ENCODE data around the gene TBK1.
A peak's percentile ranks its signal among the peaks of the same experiment; 100 is the strongest.

Gene TBK1

DNA sequence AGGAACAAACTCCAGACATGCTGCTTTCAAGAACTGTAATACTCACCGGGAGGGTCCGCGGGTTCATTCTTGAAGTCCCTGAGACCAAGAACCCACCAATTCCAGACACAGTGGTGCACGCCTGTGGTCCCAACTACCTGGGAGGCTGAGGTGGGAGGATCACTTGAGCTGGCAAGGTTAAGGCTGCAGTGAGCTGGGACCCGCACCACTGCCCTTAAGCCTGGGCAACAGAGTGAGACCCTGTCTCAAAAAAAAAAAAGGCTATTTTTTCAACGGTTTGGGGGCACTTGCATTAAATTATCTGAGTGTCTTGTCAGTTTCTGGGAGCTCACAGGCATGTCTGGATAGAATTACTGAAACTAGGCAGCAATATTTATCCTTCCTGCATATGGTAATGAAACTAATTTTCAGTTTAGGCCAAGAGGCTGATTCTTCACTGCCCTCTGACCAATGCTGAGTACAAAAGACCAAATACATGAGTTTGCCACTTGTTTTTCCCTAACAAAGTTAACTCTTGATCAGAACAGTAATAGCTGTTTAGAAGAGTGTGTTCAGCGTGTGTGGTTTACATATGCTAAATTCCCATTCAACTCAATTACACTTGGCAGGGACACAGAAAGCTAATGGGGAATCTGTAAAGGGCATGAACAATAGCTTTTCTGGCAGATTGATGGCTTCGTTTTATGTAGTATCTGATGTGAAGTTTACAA is 92.6 kb downstream of the TBK1 start:
- no peak for DNase-seq (ENCODE audit: low read depth)
- H3K4me3 ChIP-seq (ENCODE audit: low read length) = no peak overlapping the region
- TF ChIP-seq, protein P1, sequence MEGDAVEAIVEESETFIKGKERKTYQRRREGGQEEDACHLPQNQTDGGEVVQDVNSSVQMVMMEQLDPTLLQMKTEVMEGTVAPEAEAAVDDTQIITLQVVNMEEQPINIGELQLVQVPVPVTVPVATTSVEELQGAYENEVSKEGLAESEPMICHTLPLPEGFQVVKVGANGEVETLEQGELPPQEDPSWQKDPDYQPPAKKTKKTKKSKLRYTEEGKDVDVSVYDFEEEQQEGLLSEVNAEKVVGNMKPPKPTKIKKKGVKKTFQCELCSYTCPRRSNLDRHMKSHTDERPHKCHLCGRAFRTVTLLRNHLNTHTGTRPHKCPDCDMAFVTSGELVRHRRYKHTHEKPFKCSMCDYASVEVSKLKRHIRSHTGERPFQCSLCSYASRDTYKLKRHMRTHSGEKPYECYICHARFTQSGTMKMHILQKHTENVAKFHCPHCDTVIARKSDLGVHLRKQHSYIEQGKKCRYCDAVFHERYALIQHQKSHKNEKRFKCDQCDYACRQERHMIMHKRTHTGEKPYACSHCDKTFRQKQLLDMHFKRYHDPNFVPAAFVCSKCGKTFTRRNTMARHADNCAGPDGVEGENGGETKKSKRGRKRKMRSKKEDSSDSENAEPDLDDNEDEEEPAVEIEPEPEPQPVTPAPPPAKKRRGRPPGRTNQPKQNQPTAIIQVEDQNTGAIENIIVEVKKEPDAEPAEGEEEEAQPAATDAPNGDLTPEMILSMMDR (conservative IDR thresholded peaks at IDR 0.05; ENCODE audit: low read length) = no peak

- no peak overlapping the region for H3K4me3 ChIP-seq (ENCODE audit: low read length)
- no peak for DNase-seq (ENCODE audit: low read depth)
- TF ChIP-seq, protein P1 (conservative IDR thresholded peaks at IDR 0.05; ENCODE audit: low read length) = no peak
Observed at GRCh38 chr12:64545081-64545382, 93.1 kb downstream of the TBK1 start.

GRCh38 chr12:64549108-64549507 is 97.2 kb downstream of the TBK1 start:
- no peak overlapping the region for H3K4me3 ChIP-seq (ENCODE audit: low read length)
- TF ChIP-seq, protein P1 (conservative IDR thresholded peaks at IDR 0.05; ENCODE audit: low read length) = no peak

GRCh38 chr12:64550755-64551154 is 98.8 kb downstream of the TBK1 start:
- TF ChIP-seq, protein P1 (conservative IDR thresholded peaks at IDR 0.05; ENCODE audit: low read length) = no peak
- H3K4me3 ChIP-seq (ENCODE audit: low read length) = no peak overlapping the region

More at GRCh38 chr12:64549108-64549507, 97.2 kb downstream of the TBK1 start:
- DNase-seq (ENCODE audit: low read depth) = no peak

DNA sequence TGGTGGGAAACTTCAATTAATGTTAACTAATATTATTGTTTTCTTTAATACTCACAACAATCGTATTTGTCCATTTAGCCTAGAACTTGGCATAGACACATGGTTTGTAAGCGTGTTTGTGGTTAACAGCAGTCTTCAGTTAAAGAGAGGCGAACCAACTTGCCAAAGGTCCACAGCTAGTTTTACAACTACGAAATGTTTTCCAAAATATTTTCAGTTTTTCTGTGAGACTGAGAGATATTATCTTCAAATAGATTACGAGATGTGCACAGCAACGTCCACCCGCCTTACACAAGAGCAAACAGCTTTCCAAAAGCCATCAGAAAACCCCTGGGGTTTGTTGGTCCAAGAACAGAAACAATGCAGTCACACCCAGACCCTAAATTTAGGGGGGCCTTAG is 99.8 kb downstream of the TBK1 start:
- TF ChIP-seq, protein P1 (conservative IDR thresholded peaks at IDR 0.05; ENCODE audit: low read length) = no peak
- H3K4me3 ChIP-seq (ENCODE audit: low read length) = no peak overlapping the region
- DNase-seq (ENCODE audit: low read depth) = peak; percentile 85

More at GRCh38 chr12:64550755-64551154, 98.8 kb downstream of the TBK1 start:
- DNase-seq (ENCODE audit: low read depth) = no peak
